ENCODE results near the gene ARHGAP25. TPM values are rescaled to one million over a fixed set of nuclear protein-coding genes. Genes with fewer than 3 reads are reported as not detected.

The ARHGAP25 gene
- total RNA-seq, 3 donors from 2014 or later (not counting 1 experiment from before 2014, with no cell fraction given), result 122 to 180 (median 155) TPM

DNA sequence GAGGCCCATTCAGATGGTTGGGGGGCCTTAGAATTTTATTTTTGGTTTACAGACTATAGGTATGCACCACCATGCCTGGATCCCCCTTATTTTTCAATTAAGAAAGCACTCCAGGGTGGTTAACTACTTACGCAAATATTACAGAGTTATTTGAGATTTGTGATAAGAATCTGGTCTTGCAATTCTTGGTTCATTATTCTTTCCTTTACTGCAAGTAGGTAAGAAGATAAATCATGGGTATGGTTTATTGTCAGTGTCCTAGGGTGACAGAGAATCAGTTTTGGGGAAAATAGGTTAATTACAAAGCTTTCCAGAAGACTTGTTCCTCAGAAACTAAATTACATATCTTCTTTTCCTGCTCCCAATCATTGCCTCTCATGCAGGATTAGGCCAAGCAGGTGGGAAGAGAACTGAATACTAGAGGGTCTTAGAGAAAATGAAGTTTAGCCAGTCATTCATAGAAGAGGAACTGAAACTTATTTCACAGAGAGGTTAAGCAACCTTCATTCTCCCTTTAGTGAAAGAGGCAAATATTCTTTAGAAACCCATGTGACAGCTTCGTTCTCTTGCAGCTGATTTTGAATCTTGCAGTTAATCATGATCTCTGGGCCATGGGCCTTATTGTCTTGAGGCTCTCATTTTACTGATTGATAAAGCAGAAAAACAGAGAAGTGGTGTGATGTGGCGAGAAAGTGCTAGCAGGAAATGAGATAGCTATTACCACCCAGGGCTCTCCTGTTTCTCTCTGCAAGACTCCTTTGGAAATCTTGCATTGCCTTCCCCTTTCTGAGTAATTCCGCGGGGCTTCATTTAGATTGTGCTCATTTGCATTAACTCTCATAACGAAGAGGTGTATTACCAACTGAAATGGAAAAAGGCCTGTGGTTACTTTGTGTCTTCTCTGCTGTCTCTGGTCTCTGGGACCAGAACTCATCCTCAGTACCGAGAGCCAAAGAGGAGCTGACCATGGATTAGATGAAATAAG lies 44.8 kb upstream of the ARHGAP25 start:
- TF ChIP-seq, protein P1, sequence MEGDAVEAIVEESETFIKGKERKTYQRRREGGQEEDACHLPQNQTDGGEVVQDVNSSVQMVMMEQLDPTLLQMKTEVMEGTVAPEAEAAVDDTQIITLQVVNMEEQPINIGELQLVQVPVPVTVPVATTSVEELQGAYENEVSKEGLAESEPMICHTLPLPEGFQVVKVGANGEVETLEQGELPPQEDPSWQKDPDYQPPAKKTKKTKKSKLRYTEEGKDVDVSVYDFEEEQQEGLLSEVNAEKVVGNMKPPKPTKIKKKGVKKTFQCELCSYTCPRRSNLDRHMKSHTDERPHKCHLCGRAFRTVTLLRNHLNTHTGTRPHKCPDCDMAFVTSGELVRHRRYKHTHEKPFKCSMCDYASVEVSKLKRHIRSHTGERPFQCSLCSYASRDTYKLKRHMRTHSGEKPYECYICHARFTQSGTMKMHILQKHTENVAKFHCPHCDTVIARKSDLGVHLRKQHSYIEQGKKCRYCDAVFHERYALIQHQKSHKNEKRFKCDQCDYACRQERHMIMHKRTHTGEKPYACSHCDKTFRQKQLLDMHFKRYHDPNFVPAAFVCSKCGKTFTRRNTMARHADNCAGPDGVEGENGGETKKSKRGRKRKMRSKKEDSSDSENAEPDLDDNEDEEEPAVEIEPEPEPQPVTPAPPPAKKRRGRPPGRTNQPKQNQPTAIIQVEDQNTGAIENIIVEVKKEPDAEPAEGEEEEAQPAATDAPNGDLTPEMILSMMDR (IDR thresholded peaks at IDR 0.05), result no peak
- DNase-seq, result no peak
- H3K9me3 ChIP-seq (ENCODE audit: control insufficient read depth, insufficient read depth, low read length), result no peaks in the 10 kb centered on the region
- H3K27me3 Mint-ChIP-seq (ENCODE audit: low read depth in 2 of 2), result peaks cover 13 to 23% of the 10 kb centered on the region in 2 donors
- no peaks in the 10 kb centered on the region for H3K27me3 ChIP-seq (ENCODE audit: control insufficient read depth, insufficient read depth, low read length)
- H3K9me3 Mint-ChIP-seq, result no peaks in the 10 kb centered on the region
- ATAC-seq, result peak in 2 of 3 donors; percentile 26 to 76
- intact Hi-C loops (cut with micrococcal nuclease), result no loop called here
- H3K27ac Mint-ChIP-seq, result peak overlapping the region in 1 of 2 donors; percentile 13
- H3K4me1 Mint-ChIP-seq, result peaks cover 9 to 10% of the 10 kb centered on the region in 2 donors
- no peaks in the 10 kb centered on the region for H3K36me3 ChIP-seq (ENCODE audit: control insufficient read depth, insufficient read depth, low read length)
- H3K27ac ChIP-seq (ENCODE audit: low read length), result no peak overlapping the region
- peaks cover 5% of the 10 kb centered on the region for H3K4me1 ChIP-seq (ENCODE audit: control insufficient read depth, insufficient read depth, low read length)
- H3K4me3 Mint-ChIP-seq, result no peak overlapping the region
- no peak overlapping the region for H3K4me3 ChIP-seq (ENCODE audit: low read length)
- WGBS (ENCODE audit: insufficient coverage), result 42% methylated on average over 7 of the region's 7 CpGs
- no peaks in the 10 kb centered on the region for H3K36me3 Mint-ChIP-seq

DNA sequence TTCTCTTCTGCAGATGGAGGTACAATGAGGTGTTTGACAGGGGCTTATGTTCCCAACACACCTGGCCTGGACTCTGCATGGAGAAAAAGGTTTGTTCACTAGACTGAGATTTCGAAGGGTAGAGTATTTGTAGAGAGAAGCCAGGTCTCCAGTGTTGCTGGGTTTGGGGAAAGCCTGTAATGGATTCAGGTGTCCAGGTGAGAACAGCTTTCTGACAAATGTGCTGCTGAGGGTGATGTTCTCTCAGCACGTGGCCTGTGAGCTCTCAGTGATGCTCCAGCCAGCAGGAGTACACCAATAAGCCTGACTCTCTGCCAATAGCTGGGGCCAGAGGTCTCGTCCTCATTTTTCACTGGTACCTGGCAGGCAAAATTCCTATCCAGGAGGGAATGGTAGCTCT lies 43.8 kb upstream of the ARHGAP25 start:
- Histone ChIP-seq H3K4me3 (ENCODE audit: low read length) (no peak overlapping the region), H3K27me3 (ENCODE audit: control insufficient read depth, insufficient read depth, low read length) (no peaks in the 10 kb centered on the region), H3K9me3 (ENCODE audit: control insufficient read depth, insufficient read depth, low read length) (no peaks in the 10 kb centered on the region), H3K4me1 (ENCODE audit: control insufficient read depth, insufficient read depth, low read length) (peaks cover 5% of the 10 kb centered on the region), H3K27ac (ENCODE audit: low read length) (no peak overlapping the region), H3K36me3 (ENCODE audit: control insufficient read depth, insufficient read depth, low read length) (no peaks in the 10 kb centered on the region)
- H3K27me3 Mint-ChIP-seq (ENCODE audit: low read depth in 2 of 2), result peaks cover 13 to 27% of the 10 kb centered on the region in 2 donors
- intact Hi-C loops (cut with micrococcal nuclease), result no loop called here
- ATAC-seq (no peak), DNase-seq (no peak)
- H3K27ac Mint-ChIP-seq, result no peak overlapping the region
- H3K4me3 Mint-ChIP-seq, result no peak overlapping the region
- TF ChIP-seq, protein P1 (IDR thresholded peaks at IDR 0.05), result no peak
- WGBS (ENCODE audit: insufficient coverage), result 89% methylated on average over 3 of the region's 3 CpGs
- no peaks in the 10 kb centered on the region for H3K36me3 Mint-ChIP-seq
- no peaks in the 10 kb centered on the region for H3K9me3 Mint-ChIP-seq
- H3K4me1 Mint-ChIP-seq, result peaks cover 9 to 10% of the 10 kb centered on the region in 2 donors

DNA sequence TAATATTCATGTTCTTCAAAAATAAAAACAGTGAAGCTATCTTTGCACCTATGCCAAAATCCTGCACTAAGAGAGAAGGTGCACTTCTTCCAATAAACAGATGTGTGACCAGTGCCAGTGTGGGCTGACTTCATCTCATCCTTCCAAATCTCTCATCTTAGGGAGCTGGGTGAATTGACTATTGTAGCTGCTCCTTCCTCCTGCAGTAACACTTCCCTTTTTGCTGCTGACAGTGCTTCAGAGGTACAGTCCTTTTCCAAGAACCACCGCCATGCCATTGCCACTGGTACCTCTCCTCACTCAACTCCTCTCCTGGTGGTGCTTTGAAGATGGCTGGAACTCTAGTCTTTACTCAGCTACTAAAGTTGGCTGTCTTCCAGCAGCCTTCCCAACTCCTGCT lies 42.1 kb upstream of the ARHGAP25 start:
- ATAC-seq, result no peak
- H3K27ac Mint-ChIP-seq, result no peak overlapping the region
- H3K4me3 Mint-ChIP-seq, result no peak overlapping the region
- 86% methylated on average over 1 of the region's 1 CpG for WGBS (ENCODE audit: insufficient coverage)
- Histone ChIP-seq H3K27me3 (ENCODE audit: control insufficient read depth, insufficient read depth, low read length) (no peaks in the 10 kb centered on the region), H3K9me3 (ENCODE audit: control insufficient read depth, insufficient read depth, low read length) (no peaks in the 10 kb centered on the region), H3K27ac (ENCODE audit: low read length) (no peak overlapping the region), H3K4me3 (ENCODE audit: low read length) (no peak overlapping the region), H3K36me3 (ENCODE audit: control insufficient read depth, insufficient read depth, low read length) (no peaks in the 10 kb centered on the region), H3K4me1 (ENCODE audit: control insufficient read depth, insufficient read depth, low read length) (peaks cover 5% of the 10 kb centered on the region)
- no peaks in the 10 kb centered on the region for H3K9me3 Mint-ChIP-seq
- peaks cover 9 to 10% of the 10 kb centered on the region in 2 donors for H3K4me1 Mint-ChIP-seq
- intact Hi-C loops (cut with micrococcal nuclease), result no loop called here
- TF ChIP-seq, protein P1 (IDR thresholded peaks at IDR 0.05), result no peak
- no peaks in the 10 kb centered on the region for H3K36me3 Mint-ChIP-seq
- peaks cover 16 to 27% of the 10 kb centered on the region in 2 donors for H3K27me3 Mint-ChIP-seq (ENCODE audit: low read depth in 2 of 2)
- DNase-seq, result no peak
